GM12878 (cell line): Measurements from ENCODE around the gene BCKDHB. TPM values are rescaled to one million over a fixed set of nuclear protein-coding genes. Genes with fewer than 3 reads are reported as not detected.

Experiments used
- ATAC-seq: fragments of 200-7000 bp; cut with Tn5 transposase; 3 replicates; pipeline ENCODE4 v1.9.1; 2020; ENCODE audit warnings: mild to moderate bottlenecking, moderate library complexity
- BruUV-seq: library from RNA; stranded (reverse); fragments of 400-500 nt; replicated peaks from 2 replicates; lab custom pipeline; 2021; lab: Mats Ljungman, UMichigan
- CTCF ChIA-PET: fragments of 300-600 bp; sonication (Branson Sonifier 250); formaldehyde crosslinking; extraction: SDS; loops from one replicate; lab custom pipeline; 2021; ENCODE audit warnings: inconsistent platforms; lab: Yijun Ruan, JAX
- POLR2A ChIA-PET: fragments of 350-600 bp; formaldehyde crosslinking; extraction: SDS; loops from one replicate; lab custom pipeline; 2021; ENCODE audit warnings: inconsistent platforms; lab: Charles Lee
- RAD21 ChIA-PET: fragments of 300-600 bp; sonication (Branson Sonifier 250); formaldehyde crosslinking; loops from one replicate; lab custom pipeline; 2023; ENCODE audit warnings: antibody characterized with exemption; ENCODE audit not compliant: unreplicated experiment; lab: Charles Lee
- SMC1A ChIA-PET: fragments of 300-600 bp; sonication (Branson Sonifier 250); formaldehyde crosslinking; loops from one replicate; lab custom pipeline; 2023; ENCODE audit not compliant: unreplicated experiment, uncharacterized antibody; lab: Charles Lee
- DNase-seq: peaks from one replicate; pipeline ENCODE4 v3.0.0-alpha.2; 2011; ENCODE audit warnings: low read depth, low spot score
- FAIRE-seq: peaks from 3 replicates; lab custom pipeline; 2011; peaks lifted over from hg19 to GRCh38; lab: Jason Lieb, UNC
- H2AFZ ChIP-seq: 2 replicates; pipeline ENCODE4 v1.6.0; 2011; ENCODE audit warnings: low read depth, low read length, control low read depth; ENCODE audit not compliant: control insufficient read depth
- H3K27ac ChIP-seq: 2 replicates; pipeline ENCODE4 v1.5.1; 2011; ENCODE audit warnings: control low read depth; ENCODE audit not compliant: control insufficient read depth, insufficient read depth
- H3K27me3 ChIP-seq, 2 experiments: replicated peaks in 1 of 2; 2 replicates each; pipeline versions ENCODE4 v1.6.0 to v1.6.1; 2011; ENCODE audit warnings: low read length in 1 of 2; ENCODE audit not compliant: control insufficient read depth in 2 of 2, insufficient read depth in 2 of 2
- H3K36me3 ChIP-seq, 2 experiments: 2 replicates each; pipeline ENCODE4 v1.5.1; 2011; ENCODE audit warnings: low read length in 1 of 2; ENCODE audit not compliant: control insufficient read depth in 2 of 2, insufficient read depth in 2 of 2
- H3K4me1 ChIP-seq: 2 replicates; pipeline ENCODE4 v1.6.1; 2011; ENCODE audit warnings: mild to moderate bottlenecking, low read length, moderate library complexity, mixed read lengths; ENCODE audit not compliant: control insufficient read depth, insufficient read depth
- H3K4me2 ChIP-seq: 2 replicates; pipeline ENCODE4 v1.6.0; 2011; ENCODE audit warnings: control low read depth; ENCODE audit not compliant: control insufficient read depth, insufficient read depth
- H3K4me3 ChIP-seq: fragments of 200-600 bp; sonication (generic); 2 replicates; pipeline ENCODE4 v1.5.1; 2016
- H3K79me2 ChIP-seq: 2 replicates; pipeline ENCODE4 v1.6.0; 2011; ENCODE audit warnings: low read length; ENCODE audit not compliant: control insufficient read depth, insufficient read depth
- H3K9ac ChIP-seq: 2 replicates; pipeline ENCODE4 v1.8.0; 2011; ENCODE audit warnings: low read length, control low read depth, mixed read lengths; ENCODE audit not compliant: control insufficient read depth, insufficient read depth
- H3K9me3 ChIP-seq: replicated peaks from 3 replicates; pipeline ENCODE4 v1.5.1; 2011; ENCODE audit warnings: mild to moderate bottlenecking, low read length; ENCODE audit not compliant: control insufficient read depth, insufficient read depth
- H4K20me1 ChIP-seq: 2 replicates; pipeline ENCODE4 v1.6.0; 2011; ENCODE audit not compliant: control insufficient read depth, insufficient read depth
- BCLAF1 ChIP-seq: fragments of 450-650 bp; IDR thresholded peaks from 2 replicates; pipeline ENCODE4 v1.6.1; 2017; ENCODE audit warnings: antibody characterized with exemption, mild to moderate bottlenecking, moderate library complexity
- BMI1 ChIP-seq: fragments of 450-650 bp; IDR thresholded peaks from 2 replicates; pipeline ENCODE4 v1.6.1; 2016; ENCODE audit warnings: mild to moderate bottlenecking, moderate library complexity, borderline replicate concordance
- CHD4 ChIP-seq: fragments of 200-600 bp; sonication (generic); IDR thresholded peaks from 2 replicates; pipeline ENCODE4 v1.6.1; 2016; ENCODE audit warnings: mild to moderate bottlenecking
- ESRRA ChIP-seq: IDR thresholded peaks from 2 replicates; pipeline ENCODE4 v1.6.1; 2012; ENCODE audit warnings: mild to moderate bottlenecking, low read length, improper control_type of control experiment
- FOS ChIP-seq: IDR thresholded peaks from 3 replicates; pipeline ENCODE4 v1.6.1; 2011; ENCODE audit warnings: borderline replicate concordance; ENCODE audit not compliant: insufficient read length; ENCODE audit errors: extremely low read depth
- GABPA ChIP-seq: IDR thresholded peaks from 2 replicates; pipeline ENCODE4 v1.6.1; 2014; ENCODE audit warnings: antibody characterized with exemption, low read depth, mild to moderate bottlenecking, inconsistent platforms
- IKZF1 ChIP-seq: fragments of 450-650 bp; conservative IDR thresholded peaks from 2 replicates; pipeline ENCODE4 v1.6.1; 2017; ENCODE audit warnings: antibody characterized with exemption, mild to moderate bottlenecking
- KAT2A ChIP-seq: conservative IDR thresholded peaks from 2 replicates; pipeline ENCODE4 v1.6.1; 2011; ENCODE audit warnings: low read depth, low read length; ENCODE audit not compliant: control insufficient read depth
- MYB ChIP-seq: fragments of 150-350 bp; IDR thresholded peaks from 2 replicates; pipeline ENCODE4 v1.6.1; 2014; ENCODE audit warnings: mild to moderate bottlenecking, low read depth, low read length, borderline replicate concordance
- NR2F1 ChIP-seq: fragments of 450-650 bp; conservative IDR thresholded peaks from 2 replicates; pipeline ENCODE4 v1.6.1; 2017; ENCODE audit warnings: mild to moderate bottlenecking
- SP1 ChIP-seq: IDR thresholded peaks from one replicate; pipeline ENCODE4 v1.6.1; 2011; ENCODE audit warnings: low read depth, low read length
- ZBED1 ChIP-seq: IDR thresholded peaks from 2 replicates; pipeline ENCODE4 v1.6.1; 2016; ENCODE audit warnings: borderline replicate concordance
- ZBTB33 ChIP-seq: fragments of 450-650 bp; IDR thresholded peaks from 2 replicates; pipeline ENCODE4 v1.6.1; 2017; ENCODE audit warnings: mild to moderate bottlenecking
- ZNF24 ChIP-seq: fragments of 450-650 bp; IDR thresholded peaks from 2 replicates; pipeline ENCODE4 v1.6.1; 2017; ENCODE audit warnings: antibody characterized with exemption, mild to moderate bottlenecking
- in situ Hi-C: fragments of 300-500 bp; cut with MboI; formaldehyde crosslinking; loops from 9 replicates; pipeline ENCODE4 v1.14.3; 2018; ENCODE audit warnings: mixed read lengths
- intact Hi-C: fragments of 100-400 bp; cut with micrococcal nuclease; formaldehyde crosslinking; loops from one replicate; pipeline ENCODE4 v1.14.2; 2022; ENCODE audit not compliant: unreplicated experiment
- polyA plus RNA-seq, 11 experiments: library from polyadenylated mRNA; depleted of rRNA in 4 of 11; unstranded in 6 of 11; stranded (reverse) in 5 of 11; fragments of >200 nt; fragmentation: Nextera tagmentation in 4 of 11; fragmentation: Illumina TruSeq in 1 of 11; extraction: Ambion mirVana in 4 of 11; extraction: Trizol in 1 of 11; gene quantifications; 1 replicate in 1 of 11; 2 replicates in 10 of 11; pipeline versions ENCODE4 v1.2.1 to v1.2.3, GENCODE V29; 2011 to 2016; ENCODE audit warnings: inconsistent platforms in 2 of 11, missing spikeins in 2 of 11, low read depth in 1 of 11
- total RNA-seq, 4 experiments: library from RNA; depleted of rRNA in 3 of 4; stranded (reverse); fragments of >200 nt in 3 of 4; fragmentation: Illumina TruSeq in 1 of 4; extraction: Trizol in 1 of 4; gene quantifications; 2 replicates each; pipeline versions ENCODE4 v1.2.1 to v1.2.3, GENCODE V29; 2013 to 2021
- TF ChIP-seq, protein P1 (sequence below): IDR thresholded peaks from 2 replicates; pipeline ENCODE4 v1.6.1; 2012; ENCODE audit warnings: mild to moderate bottlenecking, low read depth, low read length
- TF ChIP-seq, protein P2 (sequence below): fragments of 450-650 bp; IDR thresholded peaks from 2 replicates; pipeline ENCODE4 v1.6.1; 2017; ENCODE audit warnings: low read depth, mild to moderate bottlenecking, moderate library complexity

BCKDHB gene
- total and polyA plus RNA-seq, 10 of the 15 experiments (the other 5 are each of a cell fraction or from before 2014, with no cell fraction given), result 12.9 to 57.1 (median 25.3) TPM

GRCh38 chr6:80091506-80091905, 15.0 kb upstream of the BCKDHB start:
- ChIA-PET POLR2A (no interaction called here), SMC1A (interaction anchor here (5.0 kb wide), 1 partner anchor 142 kb away, joined by 58 read pairs; no protein-coding TSS in a partner anchor), CTCF (interaction anchor here (11.2 kb wide), 1 partner anchor 141 kb away, joined by 125 read pairs; no protein-coding TSS in a partner anchor), RAD21 (interaction anchor here (4.7 kb wide), 1 partner anchor 142 kb away, joined by 34 read pairs; no protein-coding TSS in a partner anchor)
- no peak for DNase-seq
- H3K9ac ChIP-seq, result no peak overlapping the region
- H3K4me3 ChIP-seq, result no peak overlapping the region
- no peaks in the 10 kb centered on the region for H3K9me3 ChIP-seq
- BruUV-seq, result no TSS peak
- H4K20me1 ChIP-seq, result no peaks in the 10 kb centered on the region
- H3K36me3 ChIP-seq, result no peaks in the 10 kb centered on the region
- no peaks in the 10 kb centered on the region for H3K27me3 ChIP-seq
- TF ChIP-seq ESRRA, result no peak
- TF ChIP-seq IKZF1, result no peak
- no peak for TF ChIP-seq ZBTB33
- TF ChIP-seq NR2F1, result no peak
- no peak for TF ChIP-seq ZBED1
- TF ChIP-seq BCLAF1, result no peak
- TF ChIP-seq, protein P1, sequence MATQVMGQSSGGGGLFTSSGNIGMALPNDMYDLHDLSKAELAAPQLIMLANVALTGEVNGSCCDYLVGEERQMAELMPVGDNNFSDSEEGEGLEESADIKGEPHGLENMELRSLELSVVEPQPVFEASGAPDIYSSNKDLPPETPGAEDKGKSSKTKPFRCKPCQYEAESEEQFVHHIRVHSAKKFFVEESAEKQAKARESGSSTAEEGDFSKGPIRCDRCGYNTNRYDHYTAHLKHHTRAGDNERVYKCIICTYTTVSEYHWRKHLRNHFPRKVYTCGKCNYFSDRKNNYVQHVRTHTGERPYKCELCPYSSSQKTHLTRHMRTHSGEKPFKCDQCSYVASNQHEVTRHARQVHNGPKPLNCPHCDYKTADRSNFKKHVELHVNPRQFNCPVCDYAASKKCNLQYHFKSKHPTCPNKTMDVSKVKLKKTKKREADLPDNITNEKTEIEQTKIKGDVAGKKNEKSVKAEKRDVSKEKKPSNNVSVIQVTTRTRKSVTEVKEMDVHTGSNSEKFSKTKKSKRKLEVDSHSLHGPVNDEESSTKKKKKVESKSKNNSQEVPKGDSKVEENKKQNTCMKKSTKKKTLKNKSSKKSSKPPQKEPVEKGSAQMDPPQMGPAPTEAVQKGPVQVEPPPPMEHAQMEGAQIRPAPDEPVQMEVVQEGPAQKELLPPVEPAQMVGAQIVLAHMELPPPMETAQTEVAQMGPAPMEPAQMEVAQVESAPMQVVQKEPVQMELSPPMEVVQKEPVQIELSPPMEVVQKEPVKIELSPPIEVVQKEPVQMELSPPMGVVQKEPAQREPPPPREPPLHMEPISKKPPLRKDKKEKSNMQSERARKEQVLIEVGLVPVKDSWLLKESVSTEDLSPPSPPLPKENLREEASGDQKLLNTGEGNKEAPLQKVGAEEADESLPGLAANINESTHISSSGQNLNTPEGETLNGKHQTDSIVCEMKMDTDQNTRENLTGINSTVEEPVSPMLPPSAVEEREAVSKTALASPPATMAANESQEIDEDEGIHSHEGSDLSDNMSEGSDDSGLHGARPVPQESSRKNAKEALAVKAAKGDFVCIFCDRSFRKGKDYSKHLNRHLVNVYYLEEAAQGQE, result no peak
- TF ChIP-seq KAT2A, result no peak
- TF ChIP-seq CHD4, result no peak
- no peak for TF ChIP-seq MYB
- TF ChIP-seq GABPA, result no peak
- no peak for TF ChIP-seq SP1
- no peak for TF ChIP-seq BMI1
- TF ChIP-seq ZNF24, result no peak
- no peak for TF ChIP-seq FOS
- TF ChIP-seq, protein P2, sequence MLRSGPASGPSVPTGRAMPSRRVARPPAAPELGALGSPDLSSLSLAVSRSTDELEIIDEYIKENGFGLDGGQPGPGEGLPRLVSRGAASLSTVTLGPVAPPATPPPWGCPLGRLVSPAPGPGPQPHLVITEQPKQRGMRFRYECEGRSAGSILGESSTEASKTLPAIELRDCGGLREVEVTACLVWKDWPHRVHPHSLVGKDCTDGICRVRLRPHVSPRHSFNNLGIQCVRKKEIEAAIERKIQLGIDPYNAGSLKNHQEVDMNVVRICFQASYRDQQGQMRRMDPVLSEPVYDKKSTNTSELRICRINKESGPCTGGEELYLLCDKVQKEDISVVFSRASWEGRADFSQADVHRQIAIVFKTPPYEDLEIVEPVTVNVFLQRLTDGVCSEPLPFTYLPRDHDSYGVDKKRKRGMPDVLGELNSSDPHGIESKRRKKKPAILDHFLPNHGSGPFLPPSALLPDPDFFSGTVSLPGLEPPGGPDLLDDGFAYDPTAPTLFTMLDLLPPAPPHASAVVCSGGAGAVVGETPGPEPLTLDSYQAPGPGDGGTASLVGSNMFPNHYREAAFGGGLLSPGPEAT, result no peak
- no peaks in the 10 kb centered on the region for H3K79me2 ChIP-seq
- H3K4me1 ChIP-seq, result 0 out of 2 replicates have a peak, but pooled peaks cover 2% of the 10 kb centered on the region
- no peak; the same call in 2 of the 3 replicates for ATAC-seq
- no peak overlapping the region for H3K4me2 ChIP-seq
- no peak for FAIRE-seq
- intact Hi-C loops, result loop anchor here (10.0 kb wide), 2 partner anchors 217 to 317 kb away; no protein-coding TSS in a partner anchor
- in situ Hi-C loops, result loop anchor here (25.0 kb wide), 1 partner anchor 154 kb away; the partner anchor contains the start of gene ELOVL4
- no peak overlapping the region for H3K27ac ChIP-seq
- no peak overlapping the region for H2AFZ ChIP-seq
